ENCODE data around the gene JPH3.

The JPH3 gene

GRCh38 chr16:87689956-87690465 is 87.7 kb downstream of the JPH3 start:
- POLR2A ChIA-PET = interaction anchor here (1.0 kb wide), 2 partner anchors 11 to 75 kb away, joined by 3 to 4 read pairs; partner anchors contain the start of gene KLHDC4
- TF ChIP-seq ELF4 (IDR thresholded peaks at IDR 0.05) = no peak
- no peak for TF ChIP-seq NFRKB (IDR thresholded peaks at IDR 0.05)
- TF ChIP-seq PKNOX1 (IDR thresholded peaks at IDR 0.05) = no peak
- CTCF ChIA-PET = no interaction called here
- DNase-seq (ENCODE audit: extremely low spot score) = no peak

DNA sequence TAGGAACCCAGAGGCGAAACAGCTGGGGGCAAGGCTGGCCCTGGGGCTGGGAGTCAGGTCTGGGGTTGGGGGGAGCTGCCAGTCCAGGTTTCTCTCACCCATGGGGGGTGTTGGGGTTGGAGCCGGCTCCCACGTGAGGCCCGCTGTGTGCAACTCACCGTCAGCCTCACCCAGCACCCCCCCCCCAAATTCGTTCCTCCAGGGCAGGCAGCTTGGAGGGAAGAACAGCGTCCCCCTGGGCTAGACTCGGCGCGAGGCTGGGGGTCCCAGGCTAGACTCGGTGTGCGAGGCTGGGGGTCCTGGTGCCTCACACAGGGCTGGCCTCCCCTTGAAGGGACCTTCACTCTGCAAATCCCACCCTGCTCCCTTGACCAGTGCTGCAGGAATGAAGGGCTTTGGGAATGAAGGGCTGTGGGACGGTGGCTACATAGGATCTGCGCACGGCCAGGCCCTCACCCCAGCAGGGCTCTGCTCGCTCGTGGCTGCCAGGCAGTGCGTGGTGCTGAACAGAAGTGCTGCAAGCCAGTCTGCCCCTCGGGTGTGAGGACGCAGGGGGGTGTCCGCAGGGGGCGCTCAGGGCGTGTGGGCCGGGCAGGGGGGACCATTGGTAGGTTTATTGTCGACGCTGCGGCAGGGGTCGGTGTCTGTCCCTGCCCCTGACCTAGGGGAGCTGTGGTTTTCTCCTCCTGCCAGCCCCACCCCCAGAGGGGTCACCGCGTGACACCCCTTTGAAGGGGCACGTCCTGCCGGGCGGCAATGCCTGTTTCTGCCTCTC is 88.8 kb downstream of the JPH3 start:
- no peak for DNase-seq (ENCODE audit: extremely low spot score)
- CTCF ChIA-PET = no interaction called here
- TF ChIP-seq BHLHE40 (IDR thresholded peaks at IDR 0.05; ENCODE audit: borderline replicate concordance) (no peak), ZNF384 (IDR thresholded peaks at IDR 0.05) (no peak), LEF1 (IDR thresholded peaks at IDR 0.05; ENCODE audit: borderline replicate concordance) (no peak), SP1 (IDR thresholded peaks at IDR 0.05) (no peak), NFRKB (IDR thresholded peaks at IDR 0.05) (no peak), L3MBTL2 (conservative IDR thresholded peaks at IDR 0.05) (no peak), FOXM1 (IDR thresholded peaks at IDR 0.05; ENCODE audit: borderline replicate concordance) (no peak), ARNT (IDR thresholded peaks at IDR 0.05) (no peak), PKNOX1 (IDR thresholded peaks at IDR 0.05) (no peak), TARDBP (IDR thresholded peaks at IDR 0.05) (no peak), FOXK2 (IDR thresholded peaks at IDR 0.05) (no peak), ELF4 (IDR thresholded peaks at IDR 0.05) (no peak), FOXA1 (IDR thresholded peaks at IDR 0.05) (no peak)
- POLR2A ChIA-PET = interaction anchor here (1.0 kb wide), 1 partner anchor 10 kb away, joined by 3 read pairs; no protein-coding TSS in a partner anchor

- no peak for DNase-seq (ENCODE audit: extremely low spot score)
- ChIA-PET CTCF (interaction anchor here (0.6 kb wide), 1 partner anchor 29 kb away, joined by 3 read pairs; no protein-coding TSS in a partner anchor), POLR2A (no interaction called here)
- TF ChIP-seq SUZ12 (IDR thresholded peaks at IDR 0.05) (no peak), BHLHE40 (IDR thresholded peaks at IDR 0.05; ENCODE audit: borderline replicate concordance) (no peak)
Observed at GRCh38 chr16:87691686-87692079, 89.4 kb downstream of the JPH3 start.

DNA sequence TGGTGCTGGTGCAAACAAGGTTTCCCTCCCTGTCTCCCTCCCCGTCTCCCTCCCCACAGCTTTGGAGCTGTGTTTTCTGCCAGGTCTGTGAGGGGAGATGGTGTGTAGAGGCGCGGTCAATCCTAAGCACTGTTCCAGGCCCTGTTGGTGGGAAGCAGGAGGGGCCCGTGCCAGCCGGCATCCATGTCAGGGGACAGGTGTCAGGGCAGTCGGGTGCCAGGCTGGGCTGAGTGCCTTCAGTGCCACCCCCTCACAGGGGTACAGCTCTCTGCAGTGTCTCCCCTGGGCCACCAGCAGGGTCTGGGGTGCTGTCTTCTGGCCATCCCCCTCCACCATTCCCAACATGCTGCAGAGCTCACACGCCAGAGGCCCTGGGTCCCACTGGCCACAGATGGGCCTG is 89.9 kb downstream of the JPH3 start:
- DNase-seq (ENCODE audit: extremely low spot score) = no peak
- CTCF ChIA-PET = interaction anchor here (0.6 kb wide), 1 partner anchor 29 kb away, joined by 3 read pairs; no protein-coding TSS in a partner anchor
- POLR2A ChIA-PET = no interaction called here
- TF ChIP-seq HDGF (IDR thresholded peaks at IDR 0.05; ENCODE audit: borderline replicate concordance) (no peak), SP1 (IDR thresholded peaks at IDR 0.05) (no peak), ZNF384 (IDR thresholded peaks at IDR 0.05) (no peak), ARNT (IDR thresholded peaks at IDR 0.05) (no peak), FOXM1 (IDR thresholded peaks at IDR 0.05; ENCODE audit: borderline replicate concordance) (no peak), LEF1 (IDR thresholded peaks at IDR 0.05; ENCODE audit: borderline replicate concordance) (no peak), L3MBTL2 (conservative IDR thresholded peaks at IDR 0.05) (no peak), PKNOX1 (IDR thresholded peaks at IDR 0.05) (no peak), CTBP1 (IDR thresholded peaks at IDR 0.05; ENCODE audit: borderline replicate concordance) (no peak), SUZ12 (IDR thresholded peaks at IDR 0.05) (no peak), TARDBP (IDR thresholded peaks at IDR 0.05) (no peak), FOXA1 (IDR thresholded peaks at IDR 0.05) (no peak), FOXK2 (IDR thresholded peaks at IDR 0.05) (no peak), NFRKB (IDR thresholded peaks at IDR 0.05) (no peak), ELF4 (IDR thresholded peaks at IDR 0.05) (no peak), BHLHE40 (IDR thresholded peaks at IDR 0.05; ENCODE audit: borderline replicate concordance) (no peak)

GRCh38 chr16:87692756-87693155 is 90.4 kb downstream of the JPH3 start:
- ChIA-PET CTCF (interaction anchor here (0.5 kb wide), 1 partner anchor 11 kb away, joined by 8 read pairs; no protein-coding TSS in a partner anchor), POLR2A (no interaction called here)
- TF ChIP-seq BHLHE40 (IDR thresholded peaks at IDR 0.05; ENCODE audit: borderline replicate concordance) (no peak), HDGF (IDR thresholded peaks at IDR 0.05; ENCODE audit: borderline replicate concordance) (no peak), ELF4 (IDR thresholded peaks at IDR 0.05) (no peak), ARNT (IDR thresholded peaks at IDR 0.05) (no peak), FOXA1 (IDR thresholded peaks at IDR 0.05) (no peak), NFRKB (IDR thresholded peaks at IDR 0.05) (no peak), PKNOX1 (IDR thresholded peaks at IDR 0.05) (no peak), SUZ12 (IDR thresholded peaks at IDR 0.05) (no peak), CTBP1 (IDR thresholded peaks at IDR 0.05; ENCODE audit: borderline replicate concordance) (no peak), ZNF384 (IDR thresholded peaks at IDR 0.05) (no peak), SP1 (IDR thresholded peaks at IDR 0.05) (no peak), TARDBP (IDR thresholded peaks at IDR 0.05) (no peak), L3MBTL2 (conservative IDR thresholded peaks at IDR 0.05) (no peak), FOXK2 (IDR thresholded peaks at IDR 0.05) (no peak), FOXM1 (IDR thresholded peaks at IDR 0.05; ENCODE audit: borderline replicate concordance) (no peak), LEF1 (IDR thresholded peaks at IDR 0.05; ENCODE audit: borderline replicate concordance) (no peak)
- no peak for DNase-seq (ENCODE audit: extremely low spot score)

Data from HEK293T (cell line).